ENCODE data around the gene PIH1D2.
"Not testable (repeated sequence)": the region's sequence is repeated elsewhere in the genome, so short reads cannot be mapped to it uniquely, and the experiment has no call there.

The PIH1D2 gene

DNA sequence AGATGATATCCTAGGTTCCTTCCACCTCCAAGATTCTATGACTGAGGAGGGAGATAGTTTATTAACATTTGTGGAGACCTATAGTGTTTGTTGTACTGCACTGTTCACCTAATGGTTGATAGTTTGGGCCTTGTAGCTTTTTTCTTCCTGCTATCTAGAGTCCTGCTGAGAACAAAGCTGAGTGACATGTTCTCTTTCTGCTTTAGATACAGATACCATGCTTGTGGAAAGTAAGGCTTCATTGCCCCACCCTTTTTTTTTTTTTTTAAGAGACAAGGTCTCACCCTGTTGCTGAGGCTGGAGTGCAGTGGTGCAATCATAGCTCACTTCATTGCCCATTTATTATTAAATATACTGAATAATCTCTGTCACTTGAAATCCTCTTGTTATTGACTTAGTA is 36.3 kb downstream of the PIH1D2 start:
- TF ChIP-seq, protein P1, sequence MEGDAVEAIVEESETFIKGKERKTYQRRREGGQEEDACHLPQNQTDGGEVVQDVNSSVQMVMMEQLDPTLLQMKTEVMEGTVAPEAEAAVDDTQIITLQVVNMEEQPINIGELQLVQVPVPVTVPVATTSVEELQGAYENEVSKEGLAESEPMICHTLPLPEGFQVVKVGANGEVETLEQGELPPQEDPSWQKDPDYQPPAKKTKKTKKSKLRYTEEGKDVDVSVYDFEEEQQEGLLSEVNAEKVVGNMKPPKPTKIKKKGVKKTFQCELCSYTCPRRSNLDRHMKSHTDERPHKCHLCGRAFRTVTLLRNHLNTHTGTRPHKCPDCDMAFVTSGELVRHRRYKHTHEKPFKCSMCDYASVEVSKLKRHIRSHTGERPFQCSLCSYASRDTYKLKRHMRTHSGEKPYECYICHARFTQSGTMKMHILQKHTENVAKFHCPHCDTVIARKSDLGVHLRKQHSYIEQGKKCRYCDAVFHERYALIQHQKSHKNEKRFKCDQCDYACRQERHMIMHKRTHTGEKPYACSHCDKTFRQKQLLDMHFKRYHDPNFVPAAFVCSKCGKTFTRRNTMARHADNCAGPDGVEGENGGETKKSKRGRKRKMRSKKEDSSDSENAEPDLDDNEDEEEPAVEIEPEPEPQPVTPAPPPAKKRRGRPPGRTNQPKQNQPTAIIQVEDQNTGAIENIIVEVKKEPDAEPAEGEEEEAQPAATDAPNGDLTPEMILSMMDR (IDR thresholded peaks at IDR 0.05; ENCODE audit: low read depth, low read length) = no peak
- no peak overlapping the region for H3K4me3 ChIP-seq (ENCODE audit: low read depth, low read length)

DNA sequence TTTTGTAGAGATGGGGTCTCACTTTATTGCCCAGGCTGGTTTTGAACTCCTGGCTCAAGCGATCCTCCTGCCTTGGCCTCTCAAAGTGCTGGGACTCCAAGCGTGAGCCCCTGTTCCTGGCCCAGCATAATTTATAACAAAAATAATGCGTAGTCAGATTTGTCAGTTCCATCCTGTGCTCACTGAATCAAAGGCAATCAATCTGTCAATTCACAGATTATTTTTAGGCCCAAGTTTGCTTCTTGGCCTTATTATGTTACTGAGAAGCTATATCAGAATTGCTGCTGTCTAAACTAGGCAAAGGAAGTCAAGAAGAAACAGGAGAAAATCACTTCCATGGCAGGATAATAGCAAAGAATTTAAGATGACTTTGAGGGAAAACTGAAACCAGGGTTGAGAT is 39.9 kb downstream of the PIH1D2 start:
- no peak overlapping the region for H3K4me3 ChIP-seq (ENCODE audit: low read depth, low read length)
- TF ChIP-seq, protein P1 (IDR thresholded peaks at IDR 0.05; ENCODE audit: low read depth, low read length) = no peak

- H3K4me3 ChIP-seq (ENCODE audit: low read depth, low read length) = no peak overlapping the region
- TF ChIP-seq, protein P1 (IDR thresholded peaks at IDR 0.05; ENCODE audit: low read depth, low read length) = no peak
Measured at GRCh38 chr11:112029460-112029859, 44.4 kb downstream of the PIH1D2 start.

DNA sequence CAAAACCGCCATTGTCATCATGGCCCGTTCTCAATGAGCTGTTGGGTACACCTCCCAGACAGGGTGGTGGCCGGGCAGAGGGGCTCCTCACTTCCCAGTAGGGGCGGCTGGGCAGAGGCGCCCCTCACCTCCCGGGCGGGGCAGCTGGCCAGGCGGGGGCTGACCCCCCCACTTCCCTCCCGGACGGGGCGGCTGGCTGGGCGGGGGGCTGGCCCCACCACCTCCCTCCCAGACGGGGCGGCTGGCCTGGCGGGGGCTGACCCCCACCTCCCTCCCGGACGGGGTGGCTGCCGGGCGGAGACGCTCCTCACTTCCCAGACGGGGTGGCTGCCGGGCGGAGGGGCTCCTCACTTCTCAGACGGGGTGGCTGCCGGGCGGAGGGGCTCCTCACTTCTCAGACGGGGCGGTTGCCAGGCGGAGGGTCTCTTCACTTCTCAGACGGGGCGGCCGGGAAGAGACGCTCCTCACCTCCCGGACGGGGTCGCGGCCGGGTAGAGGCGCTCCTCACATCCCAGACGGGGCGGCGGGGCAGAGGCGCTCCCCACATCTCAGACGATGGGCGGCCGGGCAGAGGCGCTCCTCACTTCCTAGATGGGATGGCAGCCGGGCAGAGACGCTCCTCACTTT is 46.9 kb downstream of the PIH1D2 start:
- not testable (repeated sequence) for H3K4me3 ChIP-seq (ENCODE audit: low read depth, low read length)

DNA sequence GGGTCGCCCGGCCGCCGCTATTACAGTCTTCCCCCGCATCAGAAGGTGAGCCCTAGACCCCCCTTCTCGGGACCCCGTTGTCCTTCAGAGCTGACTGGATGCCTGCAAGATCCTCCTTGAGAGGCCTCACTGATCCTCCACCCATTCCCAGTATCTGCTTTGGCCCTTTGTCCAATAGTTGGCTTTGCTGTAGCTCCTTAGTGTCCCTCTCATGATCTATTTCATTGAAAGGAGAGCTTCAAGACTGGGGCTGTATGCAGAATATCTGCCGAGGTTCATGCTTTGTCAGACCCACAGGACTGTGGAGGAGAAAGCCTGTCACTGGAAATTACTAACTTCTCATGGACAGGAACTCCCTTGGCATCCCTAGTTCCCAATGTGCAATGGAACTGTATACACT is 48.1 kb downstream of the PIH1D2 start:
- H3K4me3 ChIP-seq (ENCODE audit: low read depth, low read length) = peak overlapping the region; percentile 76
- TF ChIP-seq, protein P1 (IDR thresholded peaks at IDR 0.05; ENCODE audit: low read depth, low read length) = no peak

DNA sequence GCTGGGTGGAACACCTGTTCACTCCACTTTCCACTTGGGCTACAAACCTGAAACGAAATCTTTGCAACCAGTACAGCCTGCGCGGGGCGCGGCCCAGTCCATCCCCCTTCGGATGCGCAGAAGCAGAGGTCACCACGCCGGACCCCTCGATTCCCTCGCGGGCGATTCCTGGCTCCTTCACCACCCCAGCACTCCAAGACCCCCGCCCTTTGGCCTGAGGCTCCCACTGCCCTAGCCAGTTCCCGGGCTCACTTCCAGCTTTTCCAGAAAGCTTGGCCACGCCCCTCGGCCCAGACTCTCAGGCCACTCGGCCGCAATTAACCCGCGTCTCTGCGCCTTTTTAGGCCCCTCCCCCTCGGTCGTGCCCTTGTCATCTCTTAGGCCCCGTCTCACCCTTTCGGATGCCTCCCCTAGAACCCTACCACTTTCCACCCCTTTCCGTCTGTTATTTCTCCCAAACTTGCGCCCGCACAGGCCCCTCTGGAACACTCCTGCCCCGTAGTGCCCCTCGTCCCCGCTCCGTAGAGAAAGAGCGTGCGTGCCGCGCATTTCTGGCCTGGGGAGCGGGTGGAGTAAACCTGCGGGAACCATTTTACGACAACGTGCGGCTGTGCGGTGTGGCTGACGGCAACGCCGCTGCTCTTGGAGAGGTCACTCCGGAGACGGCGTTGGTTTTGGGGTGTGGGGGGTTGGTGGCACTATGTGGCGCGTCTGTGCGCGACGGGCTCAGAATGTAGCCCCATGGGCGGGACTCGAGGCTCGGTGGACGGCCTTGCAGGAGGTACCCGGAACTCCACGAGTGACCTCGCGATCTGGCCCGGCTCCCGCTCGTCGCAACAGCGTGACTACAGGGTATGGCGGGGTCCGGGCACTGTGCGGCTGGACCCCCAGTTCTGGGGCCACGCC is 48.8 kb downstream of the PIH1D2 start, which contains the start of gene DLAT:
Gene DLAT (plus strand): TSS at position 636 of the 906 bp plus-strand sequence. CDS start 65 bp downstream, at position 701.
- H3K4me3 ChIP-seq (ENCODE audit: low read depth, low read length) = peak within 1 kb of the TSS; percentile 76
- TF ChIP-seq, protein P1 (IDR thresholded peaks at IDR 0.05; ENCODE audit: low read depth, low read length) = no peak

- peak overlapping the region; percentile 76 for H3K4me3 ChIP-seq (ENCODE audit: low read depth, low read length)
- TF ChIP-seq, protein P1 (IDR thresholded peaks at IDR 0.05; ENCODE audit: low read depth, low read length) = no peak
Measured at GRCh38 chr11:112024178-112024772, 49.5 kb downstream of the PIH1D2 start.

All from WI38 (cell line).